ENCODE data around the gene OR7D4.
"Not testable (repeated sequence)": the region's sequence is repeated elsewhere in the genome, so short reads cannot be mapped to it uniquely, and the experiment has no call there.

OR7D4 gene

DNA sequence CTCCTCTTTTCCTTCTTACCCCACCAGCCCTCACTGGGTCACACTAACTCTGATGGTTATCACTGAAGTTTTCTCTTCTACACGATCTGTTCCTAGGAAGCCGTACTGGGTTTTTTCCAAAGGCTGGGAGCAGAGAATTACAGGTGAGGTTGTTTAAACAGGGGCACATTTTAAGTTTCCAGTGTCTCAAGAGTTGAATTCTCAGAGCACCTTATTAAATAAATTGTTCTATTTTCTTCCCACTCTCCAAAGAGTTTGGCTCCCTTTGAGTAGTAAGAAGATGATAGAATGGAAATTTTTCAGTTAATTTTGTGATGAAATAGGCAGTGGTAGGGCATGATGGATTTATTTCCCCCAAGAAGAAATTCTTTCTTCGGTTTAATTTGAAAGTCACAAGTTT lies at the start of gene OR7D4:
Gene OR7D4, minus strand, starts transcription at position 101 of the 400 bp plus-strand sequence. CDS start 4,752 bp downstream, outside the sequence.
- no peak for DNase-seq

DNA sequence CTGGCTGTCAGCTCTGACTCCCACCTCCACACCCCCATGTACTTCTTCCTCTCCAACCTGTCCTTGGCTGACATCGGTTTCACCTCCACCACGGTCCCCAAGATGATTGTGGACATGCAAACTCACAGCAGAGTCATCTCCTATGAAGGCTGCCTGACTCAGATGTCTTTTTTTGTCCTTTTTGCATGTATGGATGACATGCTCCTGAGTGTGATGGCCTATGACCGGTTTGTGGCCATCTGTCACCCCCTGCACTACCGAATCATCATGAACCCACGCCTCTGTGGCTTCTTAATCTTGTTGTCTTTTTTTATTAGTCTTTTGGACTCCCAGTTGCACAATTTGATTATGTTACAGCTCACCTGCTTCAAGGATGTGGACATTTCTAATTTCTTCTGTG lies 31.8 kb upstream of the OR7D4 start:
- DNase-seq: no peak

DNA sequence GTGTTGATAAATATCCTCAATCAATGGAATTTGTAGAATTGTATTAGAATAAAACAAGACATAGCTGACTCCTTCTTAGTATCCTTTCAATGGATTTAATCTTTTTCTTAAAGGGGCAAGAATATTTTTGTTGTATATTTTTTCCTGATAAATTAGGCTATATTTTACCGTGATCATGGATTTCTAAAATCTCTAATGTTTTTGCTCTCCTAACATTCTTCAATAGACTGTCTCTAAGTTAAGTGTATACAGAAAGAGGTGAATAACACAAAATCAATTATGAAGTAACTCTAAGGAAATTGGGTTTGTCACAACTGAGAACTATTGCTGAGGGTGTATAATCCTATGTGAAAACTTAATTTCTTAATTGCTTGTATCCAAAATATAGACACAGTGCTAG lies 31.2 kb upstream of the OR7D4 start, which contains the start of gene OR7E24:
Gene OR7E24, plus strand, starts transcription at position 301 of the 400 bp plus-strand sequence. CDS start 114 bp downstream, outside the sequence.
- no peak for DNase-seq

DNA sequence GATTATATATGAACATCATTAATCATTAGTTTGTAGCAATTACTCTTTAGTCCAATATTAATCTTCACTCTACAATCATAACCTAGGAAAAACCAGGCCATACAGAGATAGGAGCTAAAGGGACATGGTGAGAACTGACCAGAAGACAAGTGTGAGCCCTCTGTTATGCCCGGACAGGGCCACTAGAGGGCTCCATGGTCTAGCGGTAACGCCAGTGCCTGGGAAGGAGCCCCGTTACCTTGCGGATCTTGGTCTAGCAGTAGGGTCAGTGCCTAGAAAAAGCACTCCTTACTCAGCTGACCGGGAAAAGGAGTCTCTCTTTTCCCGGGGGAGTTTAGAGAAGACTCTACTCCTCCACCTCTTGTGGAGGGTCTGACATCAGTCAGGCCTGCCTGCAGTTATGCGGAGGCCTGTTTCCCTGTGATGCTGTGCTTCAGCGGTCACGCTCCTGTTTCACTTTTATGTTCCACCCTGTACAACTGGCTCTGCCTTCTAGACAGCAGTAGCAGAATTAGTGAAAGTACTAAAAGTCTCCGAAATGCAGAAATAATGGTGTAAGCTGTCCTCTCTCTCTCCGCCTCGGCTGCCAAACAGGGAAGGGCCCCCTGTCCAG lies 13.8 kb downstream of the OR7D4 start:
- DNase-seq: peak in 45 of 51 donors; percentile 0 to 75 (median 30)

DNA sequence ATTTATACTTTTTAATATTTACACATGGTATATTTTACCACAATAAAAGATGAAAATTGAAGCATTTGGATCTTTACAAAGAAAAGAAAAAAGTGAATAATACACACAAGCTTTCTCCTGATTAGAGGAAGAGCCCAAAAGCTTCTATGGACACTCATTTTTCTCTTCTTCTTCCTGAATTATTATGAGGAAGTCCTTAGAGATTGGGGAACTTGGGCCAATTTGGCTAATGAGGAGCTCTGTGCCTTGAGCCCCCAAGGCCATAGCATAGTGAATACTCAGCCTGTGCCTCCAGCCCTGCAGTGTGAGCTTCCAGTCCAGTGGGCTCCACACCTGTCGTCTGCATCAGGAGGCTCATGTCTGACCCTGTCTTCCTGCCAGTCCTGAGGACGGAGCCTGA lies 21.3 kb downstream of the OR7D4 start:
- DNase-seq: not testable (repeated sequence)

DNA sequence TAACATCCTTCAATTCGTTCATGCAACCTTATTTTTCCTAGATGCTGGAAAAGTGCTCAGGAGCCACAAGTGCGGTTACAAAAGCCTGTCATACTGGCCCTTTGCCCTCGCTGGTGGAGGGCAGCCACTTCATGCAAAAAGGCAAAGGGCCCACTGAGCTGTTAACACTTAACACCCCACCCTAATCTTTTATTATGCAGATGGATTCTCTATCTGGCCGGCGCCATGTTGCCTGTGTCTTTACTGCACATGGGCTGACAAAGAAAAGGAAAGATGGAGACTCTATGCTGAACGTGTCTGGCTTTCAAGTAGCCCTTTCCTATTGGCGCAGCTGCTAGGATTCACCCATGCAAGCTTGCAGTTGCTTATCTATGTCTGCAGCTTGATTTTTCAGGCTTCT lies 29.9 kb downstream of the OR7D4 start:
- no peak for DNase-seq

DNA sequence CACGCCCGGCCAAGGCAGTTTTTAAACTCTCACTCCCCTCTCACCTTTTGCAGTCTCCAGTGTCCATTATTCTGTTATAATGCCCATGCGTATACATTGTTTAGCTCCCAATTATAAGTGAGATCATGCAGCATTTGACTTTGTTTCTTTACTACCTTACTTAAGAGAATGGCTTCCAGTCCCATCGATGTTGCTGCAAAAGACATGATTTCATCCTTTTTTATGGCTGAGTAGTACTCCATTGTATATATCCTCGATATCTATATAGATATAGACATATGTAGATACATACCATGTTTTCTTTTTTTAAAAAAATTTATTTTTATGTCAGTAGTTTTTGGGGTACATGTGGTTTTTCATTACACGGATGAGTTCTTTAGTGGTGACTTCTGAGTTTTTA lies 32.2 kb downstream of the OR7D4 start:
- no peak for DNase-seq

DNA sequence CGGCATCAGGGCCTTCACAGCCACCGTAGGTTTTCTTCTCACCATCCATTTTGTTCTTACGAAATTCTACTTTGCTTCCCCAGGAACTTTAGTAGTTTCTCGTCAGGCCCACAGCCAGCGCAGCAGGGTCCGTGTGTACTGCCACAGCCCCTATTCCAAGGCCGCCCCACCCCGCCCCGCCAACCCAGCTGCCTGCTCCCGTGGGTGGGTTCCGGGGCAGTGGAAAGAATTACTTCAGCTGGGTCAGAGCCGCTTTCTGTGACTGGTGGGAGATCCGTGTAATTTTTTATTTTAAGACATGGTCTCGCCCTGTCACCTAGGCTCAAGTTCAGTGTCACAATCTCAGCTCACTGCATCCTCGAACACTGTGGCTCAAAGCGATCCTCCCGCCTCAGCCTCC lies 36.4 kb downstream of the OR7D4 start:
- DNase-seq: no peak

DNA sequence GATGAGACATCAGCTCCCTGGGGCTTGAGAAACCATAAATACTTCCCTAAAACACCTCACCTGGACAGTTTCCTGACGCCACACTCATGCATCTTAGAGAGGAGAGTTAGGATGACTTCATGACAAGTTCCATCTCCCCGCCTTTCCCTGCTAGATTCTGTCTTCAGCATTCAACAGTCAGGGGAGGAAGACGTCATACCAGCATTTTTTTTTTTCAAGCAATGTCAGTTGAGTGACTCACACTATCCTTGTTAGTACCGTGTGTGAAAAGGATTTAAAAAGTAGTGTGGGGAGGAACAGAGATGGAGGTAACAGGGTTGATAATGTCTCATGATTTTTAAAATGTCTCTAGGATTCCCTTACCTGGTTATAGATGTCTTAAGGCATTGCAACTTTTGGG lies 40.5 kb downstream of the OR7D4 start, which contains the start of gene OR7D2:
Gene OR7D2, plus strand, starts transcription at position 79 of the 400 bp plus-strand sequence. CDS start 6,803 bp downstream, outside the sequence.
- DNase-seq: no peak

DNA sequence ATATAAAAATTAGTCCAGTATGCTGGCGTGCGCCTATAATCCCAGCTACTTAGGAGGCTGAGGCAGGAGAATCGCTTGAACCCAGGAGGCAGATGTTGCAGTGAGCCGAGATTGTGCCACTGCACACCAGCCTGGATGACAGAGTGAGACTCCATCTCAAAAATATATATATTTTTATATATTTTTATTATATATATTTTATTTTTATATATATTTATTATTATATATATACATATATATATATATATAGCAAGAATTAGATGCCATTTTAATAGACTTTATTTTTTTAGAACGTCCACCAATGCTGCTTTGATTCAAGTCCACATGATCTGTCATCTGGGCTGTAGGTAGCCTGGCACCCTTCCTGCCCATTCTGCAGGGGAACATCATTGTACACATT lies 44.1 kb downstream of the OR7D4 start:
- no peak for DNase-seq

DNA sequence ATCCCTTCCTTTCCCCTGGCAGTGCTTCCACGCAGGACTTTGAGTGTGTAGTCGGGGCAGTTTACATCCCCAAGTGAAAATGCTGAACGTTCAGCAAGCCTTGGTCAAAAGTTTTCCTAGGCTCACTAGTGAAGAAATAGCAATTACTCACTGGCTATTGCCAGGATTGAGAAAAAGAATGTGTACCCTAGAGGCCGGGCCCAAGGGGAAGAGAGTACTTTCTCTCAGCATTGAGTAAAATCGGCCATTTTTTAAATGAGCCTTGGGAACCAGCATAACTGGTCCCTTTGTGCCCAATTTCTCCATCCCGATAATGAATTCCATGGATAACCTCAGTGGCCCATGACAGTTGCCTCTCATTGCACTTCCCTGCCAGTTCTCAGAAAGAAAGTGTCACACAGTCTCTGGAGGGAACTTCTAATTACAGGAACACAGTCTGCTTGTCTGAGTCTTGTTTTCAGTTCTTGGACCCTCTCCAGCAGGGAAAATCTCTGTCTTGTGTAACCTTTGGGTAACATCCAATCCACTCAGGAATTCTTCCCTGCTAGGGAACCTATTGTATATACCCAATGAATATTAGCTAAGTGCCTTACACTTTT lies 47.9 kb downstream of the OR7D4 start:
- peak in 1 of 51 donors; percentile 1 for DNase-seq

DNA sequence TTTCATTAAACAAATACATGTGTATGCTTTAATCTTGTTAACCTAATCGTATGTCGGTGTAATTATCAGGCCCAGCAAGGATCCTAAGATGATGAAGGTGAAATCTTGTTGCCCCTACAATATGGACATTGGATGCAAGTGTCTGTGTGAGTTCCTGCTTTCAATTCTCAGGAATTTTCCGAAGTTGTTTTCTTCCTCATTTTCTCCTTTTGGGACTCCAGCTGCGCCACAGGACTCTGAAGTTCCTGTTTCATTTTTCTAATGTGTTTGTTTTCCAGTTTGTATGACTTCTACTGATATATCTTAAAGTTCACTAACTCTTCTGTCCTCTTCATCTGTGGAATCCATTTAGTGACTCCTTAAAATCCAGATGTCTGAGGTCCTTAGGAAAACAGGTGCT lies 52.5 kb downstream of the OR7D4 start:
- no peak for DNase-seq

DNA sequence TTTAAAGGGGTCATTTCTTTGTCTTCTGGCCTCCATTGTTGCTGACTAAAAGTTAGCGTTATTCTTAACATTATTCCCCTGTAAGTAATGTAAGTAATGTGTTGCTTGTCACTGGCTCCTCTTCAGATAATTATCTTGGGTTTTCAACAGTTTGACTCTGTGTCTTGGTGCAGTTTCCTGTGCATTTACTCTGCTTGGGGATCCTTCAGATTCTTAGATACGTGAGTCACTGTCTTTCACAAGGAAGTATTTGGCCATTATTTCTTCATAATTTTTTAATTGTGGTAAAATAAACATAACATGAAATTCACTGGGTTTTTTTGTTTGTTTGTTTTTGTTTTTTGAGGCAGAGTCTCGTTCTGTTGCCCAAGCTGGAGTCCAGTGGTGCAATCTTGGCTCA lies 54.1 kb downstream of the OR7D4 start:
- no peak for DNase-seq

DNA sequence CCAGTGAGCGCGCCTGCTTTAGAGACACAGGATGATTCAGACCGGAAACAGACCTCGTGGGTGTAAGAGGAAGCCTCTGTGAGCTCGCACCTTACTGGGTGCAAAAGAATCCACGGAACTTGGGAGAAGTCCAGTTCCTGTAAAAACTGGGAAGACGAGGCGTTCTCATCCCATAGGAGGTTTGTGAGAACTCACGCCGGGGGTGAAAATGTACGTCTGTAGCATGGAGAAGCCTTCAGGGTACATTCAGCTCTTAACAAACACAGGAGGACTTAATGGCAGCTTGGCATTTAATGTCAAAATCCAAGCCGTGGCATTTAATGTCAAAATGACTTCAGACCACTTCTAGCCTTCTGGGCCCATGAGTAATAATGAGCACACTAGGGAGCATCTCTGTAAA lies 58.0 kb downstream of the OR7D4 start:
- DNase-seq: no peak

All from hypothalamus (tissue), 51 donors.